ENCODE measurements around the gene SPATA31D1.
"Not testable (repeated sequence)": the region's sequence is repeated elsewhere in the genome, so short reads cannot be mapped to it uniquely, and the experiment has no call there.

SPATA31D1 gene

DNA sequence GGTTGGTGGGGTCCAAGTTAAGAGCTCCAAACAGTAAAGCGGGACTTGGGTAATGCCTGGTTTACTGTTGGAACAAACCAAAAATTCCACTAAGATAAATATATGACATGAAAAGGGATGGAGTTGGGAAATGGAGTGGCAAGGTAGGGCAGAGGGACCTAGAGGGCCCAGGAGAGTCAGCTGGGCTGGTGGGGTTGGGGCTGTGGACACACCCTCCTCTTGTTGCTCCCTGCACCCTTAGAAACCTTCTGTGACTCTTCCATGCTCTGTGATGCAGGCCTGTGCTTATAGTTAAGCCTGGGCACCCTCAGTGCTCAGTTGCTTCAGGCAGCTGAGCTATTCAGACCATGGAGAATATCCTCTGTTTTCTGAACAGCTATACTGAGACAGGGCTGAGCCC, at the start of gene SPATA31D1:
Gene SPATA31D1 (plus strand): TSS at position 301 of the 400 bp plus-strand sequence. CDS start 47 bp downstream, at position 348.
- not testable (repeated sequence) for DNase-seq (ENCODE audit: low read depth)

DNA sequence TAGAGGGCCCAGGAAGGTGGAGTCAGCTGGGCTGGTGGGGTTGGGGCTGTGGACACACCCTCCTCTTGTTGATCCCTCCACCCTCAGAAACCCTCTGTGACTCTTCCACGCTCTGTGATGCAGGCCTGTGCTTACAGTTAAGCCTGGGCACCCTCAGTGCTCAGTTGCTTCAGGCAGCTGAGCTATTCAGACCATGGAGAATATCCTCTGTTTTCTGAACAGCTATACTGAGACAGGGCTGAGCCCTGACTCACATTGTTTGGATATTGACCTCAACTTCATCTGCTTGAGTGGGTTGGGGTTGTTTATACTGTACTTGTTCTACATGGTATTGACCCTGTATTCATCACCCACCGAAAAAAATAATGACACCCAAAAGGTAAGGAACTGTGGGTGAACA, 45.2 kb upstream of the SPATA31D1 start, which contains the start of gene SPATA31D3:
Gene SPATA31D3 (plus strand): TSS at position 108 of the 400 bp plus-strand sequence. CDS start 86 bp downstream, at position 194.
- DNase-seq (ENCODE audit: low read depth) = not testable (repeated sequence)

DNA sequence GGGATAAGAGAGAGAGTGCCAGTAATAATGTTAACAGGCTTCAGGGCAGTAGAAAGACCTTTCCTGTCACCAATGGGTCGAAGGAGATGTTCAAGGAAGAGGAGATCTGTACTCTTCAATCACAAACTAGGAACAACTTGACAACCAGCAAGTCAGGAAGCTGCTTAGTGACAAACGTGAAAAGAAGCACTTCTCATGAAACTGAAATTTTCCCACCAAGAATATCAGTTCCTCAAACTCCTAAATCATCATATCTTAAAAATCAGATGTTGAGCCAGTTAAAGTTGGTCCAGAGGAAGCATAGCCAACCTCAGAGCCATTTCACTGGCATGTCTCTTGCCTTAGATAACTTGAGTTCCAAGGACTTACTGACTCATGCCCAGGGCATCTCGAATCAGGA, 39.9 kb upstream of the SPATA31D1 start:
- DNase-seq (ENCODE audit: low read depth) = not testable (repeated sequence)

DNA sequence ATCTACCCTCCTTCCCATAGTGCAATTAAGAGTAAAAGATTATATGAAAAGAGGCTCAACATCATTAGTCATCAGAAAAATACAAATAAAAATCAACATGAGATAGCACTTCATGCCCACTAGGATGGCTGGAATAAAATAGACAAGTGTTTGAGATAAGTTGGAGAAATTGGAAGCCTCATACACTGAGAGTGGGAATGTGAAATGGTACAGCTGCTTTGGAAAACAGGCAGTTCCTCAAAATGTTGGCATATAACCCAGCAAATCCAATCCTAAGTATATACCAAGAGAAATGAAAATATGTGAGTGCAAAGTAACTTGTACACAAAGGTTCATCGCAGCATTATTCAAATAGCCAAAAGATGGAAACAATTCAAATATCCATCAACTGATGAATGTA, 35.5 kb upstream of the SPATA31D1 start:
- no peak for DNase-seq (ENCODE audit: low read depth)

DNA sequence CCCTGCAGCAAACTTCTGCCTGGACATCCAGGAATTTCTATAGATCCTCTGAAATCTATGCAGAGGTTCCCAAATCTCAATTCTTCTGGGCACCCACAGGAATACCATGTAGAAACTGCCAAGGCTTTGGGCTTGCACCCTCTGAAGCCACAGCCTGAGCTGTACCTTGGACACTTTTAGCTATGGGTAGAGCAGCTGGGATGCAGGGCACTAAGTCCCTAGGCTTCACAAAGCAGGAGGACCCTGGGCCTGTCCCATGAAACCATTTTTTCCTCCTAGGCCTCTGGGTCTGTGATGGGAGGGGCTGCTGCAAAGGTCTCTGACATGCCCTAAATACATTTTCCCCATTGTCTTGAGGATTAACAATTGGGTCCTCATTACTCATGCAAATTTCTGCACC, 32.9 kb upstream of the SPATA31D1 start:
- no peak for DNase-seq (ENCODE audit: low read depth)

DNA sequence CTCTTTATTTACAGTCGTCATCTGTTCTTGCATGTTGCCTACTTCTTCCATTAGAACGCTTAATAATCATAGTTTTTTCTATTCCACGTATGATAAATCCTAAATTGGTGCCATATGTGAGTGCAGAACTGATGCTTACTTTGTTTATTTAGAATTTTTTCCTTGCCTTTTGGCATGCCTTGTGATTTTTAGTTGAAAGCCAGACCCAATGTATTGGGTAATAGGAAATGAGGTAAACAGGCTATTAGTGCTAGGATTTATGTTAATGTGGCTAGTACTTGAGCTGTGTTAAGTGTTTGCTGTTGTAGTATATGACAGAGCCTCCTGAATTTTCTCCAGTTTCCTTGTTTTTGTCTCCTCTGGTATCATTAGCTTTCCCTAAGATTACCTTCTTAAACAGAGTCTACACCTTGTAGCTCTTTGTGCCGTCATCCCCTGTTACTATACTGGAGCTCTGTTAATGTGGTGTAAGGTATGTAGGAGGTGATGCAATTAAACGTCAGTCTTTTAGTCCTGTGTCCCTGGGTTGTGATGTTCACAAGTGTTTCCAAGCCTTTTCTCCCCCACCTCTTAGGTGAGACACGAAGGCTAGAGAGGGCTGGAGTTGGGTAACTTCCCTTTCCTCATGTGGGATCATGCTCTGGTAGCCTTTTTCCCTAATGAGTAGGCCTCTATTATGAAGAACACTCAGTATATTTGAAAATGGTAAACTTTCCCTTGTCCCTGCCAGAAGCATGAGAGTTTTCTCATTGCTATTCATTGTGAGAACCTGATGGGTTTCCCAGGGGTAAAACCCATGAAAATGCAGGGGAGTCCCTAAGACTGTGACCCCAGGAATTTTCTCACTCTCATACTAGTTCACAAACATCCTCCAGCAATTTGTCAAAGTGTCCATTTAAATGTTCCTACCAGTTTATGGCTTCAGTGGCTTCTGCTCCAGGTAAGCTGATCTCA, 24.1 kb upstream of the SPATA31D1 start:
- DNase-seq (ENCODE audit: low read depth) = no peak

DNA sequence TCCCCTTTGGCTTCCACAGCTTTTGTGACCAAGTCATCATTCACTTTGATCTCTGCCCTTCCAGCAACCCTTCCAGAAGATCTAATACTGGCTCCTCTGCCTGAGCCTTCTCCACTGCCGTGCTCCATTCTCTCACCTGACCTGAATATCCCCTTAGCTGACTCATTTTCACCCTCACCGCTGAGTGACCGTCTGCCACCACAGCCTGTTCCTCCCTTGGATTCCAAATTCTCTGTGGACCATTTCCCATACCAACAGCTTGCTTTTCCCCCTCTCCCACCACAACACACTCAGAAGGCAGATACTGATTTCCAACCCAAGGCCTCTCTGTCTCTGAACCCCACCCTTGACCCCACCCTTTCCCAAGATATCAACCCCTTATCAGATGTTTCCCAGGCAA, 20.5 kb upstream of the SPATA31D1 start:
- DNase-seq (ENCODE audit: low read depth) = no peak

DNA sequence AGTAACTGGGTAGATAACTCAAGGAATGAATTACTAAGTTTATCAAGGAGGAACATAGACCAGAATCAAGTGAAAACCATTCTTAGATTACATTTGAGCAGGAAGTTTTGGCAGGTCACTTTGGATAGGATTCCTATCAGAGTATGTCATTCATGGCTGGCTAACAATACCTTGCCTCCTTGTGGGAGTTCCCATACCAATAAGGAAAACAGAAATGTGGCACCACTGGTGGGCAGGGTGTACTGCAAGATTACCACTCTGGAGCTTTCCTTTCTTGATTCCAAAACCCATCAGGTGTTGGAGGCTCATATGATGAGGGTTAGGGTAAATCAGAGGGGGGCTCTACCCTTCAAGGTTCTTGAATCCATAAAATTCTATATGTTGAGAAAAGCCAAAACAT, 18.6 kb upstream of the SPATA31D1 start:
- no peak for DNase-seq (ENCODE audit: low read depth)

DNA sequence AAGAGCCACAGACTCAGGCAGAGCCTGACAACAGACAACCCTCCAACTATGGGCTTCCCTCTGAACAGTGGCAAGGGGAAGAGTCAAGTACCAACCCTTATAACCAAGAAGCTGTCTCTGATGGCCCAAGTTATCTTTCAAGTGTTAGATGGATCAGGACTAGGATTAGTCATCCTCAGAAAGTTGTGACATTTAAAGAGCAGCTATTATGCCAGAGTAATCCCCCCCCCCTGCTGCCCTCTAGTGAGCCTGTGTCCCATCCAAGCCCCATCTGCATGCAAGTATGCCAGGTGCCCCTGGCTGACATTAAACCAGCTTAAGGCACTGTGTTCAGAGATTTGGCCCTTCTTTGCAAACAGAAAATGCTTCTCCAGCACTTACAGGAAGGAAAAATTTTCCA, 16.8 kb upstream of the SPATA31D1 start:
- DNase-seq (ENCODE audit: low read depth) = no peak

DNA sequence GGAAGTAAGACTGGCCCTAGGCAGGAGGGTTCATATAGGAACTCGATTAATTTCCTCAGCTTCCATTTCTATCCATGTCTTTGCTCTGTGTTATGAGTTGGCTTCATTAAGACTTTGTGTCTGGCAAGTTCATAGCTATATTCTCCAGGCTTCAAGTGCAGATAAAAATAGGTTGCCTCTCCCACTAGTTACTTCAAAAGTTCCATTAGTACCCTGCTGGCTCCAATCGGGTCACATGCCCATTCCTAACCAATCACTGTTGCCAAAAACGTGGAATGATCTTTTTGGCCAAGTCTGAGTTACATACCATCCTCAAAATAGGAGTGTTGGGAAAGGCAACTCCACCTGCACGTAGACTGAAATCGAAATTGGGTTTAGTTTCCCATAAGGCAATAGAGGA, 13.8 kb upstream of the SPATA31D1 start:
- DNase-seq (ENCODE audit: low read depth) = no peak

DNA sequence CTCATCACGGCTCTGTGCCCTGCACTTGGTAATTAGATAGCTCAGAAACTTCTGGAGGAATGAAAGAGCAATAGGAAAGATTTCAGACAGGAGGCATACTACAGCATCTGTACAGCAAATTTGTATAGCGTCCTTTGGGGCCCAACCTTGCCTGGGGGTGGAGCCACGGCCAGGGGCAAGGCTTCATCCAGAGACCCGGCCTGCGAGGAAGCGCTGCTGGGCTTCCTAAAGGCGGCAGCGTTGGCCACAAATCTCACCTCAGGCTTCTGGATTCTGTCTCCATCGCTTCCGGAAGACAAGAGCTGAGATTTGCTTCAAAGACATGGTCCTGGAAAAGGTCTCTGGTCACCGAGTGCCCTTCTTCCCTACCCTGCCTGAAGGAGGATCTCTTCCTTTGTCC, 12.2 kb upstream of the SPATA31D1 start:
- no peak for DNase-seq (ENCODE audit: low read depth)

DNA sequence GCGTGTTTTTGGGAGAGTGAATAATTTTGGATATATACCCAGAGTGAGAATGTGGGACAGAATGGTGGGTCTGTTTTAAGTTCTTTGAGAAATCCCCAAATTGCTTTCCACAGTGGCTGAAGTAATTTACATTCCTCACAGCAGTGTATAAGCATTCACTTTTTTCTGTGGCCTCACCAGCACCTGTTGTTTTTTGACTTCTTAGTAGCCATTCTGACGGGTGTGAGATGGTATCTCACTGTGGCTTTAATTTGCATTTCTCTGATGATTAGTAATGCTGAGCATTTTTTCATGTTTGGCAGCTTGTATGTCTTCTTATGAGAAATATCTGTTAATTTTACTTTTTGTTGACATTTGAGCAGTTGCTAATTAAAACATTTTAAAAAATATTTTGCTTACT, 9.4 kb upstream of the SPATA31D1 start:
- DNase-seq (ENCODE audit: low read depth) = no peak

DNA sequence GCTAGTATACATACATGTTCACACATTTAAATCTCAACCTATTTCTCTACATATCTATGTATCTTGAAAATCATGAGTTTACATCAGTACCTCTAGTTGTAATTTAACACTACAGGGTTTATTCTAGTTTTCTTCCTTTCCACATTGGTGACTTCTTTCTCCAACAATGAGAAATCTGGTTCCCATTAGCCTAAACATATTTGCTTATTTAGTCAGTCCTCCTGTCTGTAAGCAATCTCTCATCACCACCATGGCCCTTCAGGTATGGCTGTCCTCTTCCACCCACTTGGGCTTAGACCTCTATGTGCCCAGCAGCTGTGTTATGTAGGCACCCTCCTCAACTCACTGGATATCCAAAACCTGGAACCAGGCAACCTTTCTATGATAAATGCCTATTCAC, 8.0 kb upstream of the SPATA31D1 start:
- no peak for DNase-seq (ENCODE audit: low read depth)

DNA sequence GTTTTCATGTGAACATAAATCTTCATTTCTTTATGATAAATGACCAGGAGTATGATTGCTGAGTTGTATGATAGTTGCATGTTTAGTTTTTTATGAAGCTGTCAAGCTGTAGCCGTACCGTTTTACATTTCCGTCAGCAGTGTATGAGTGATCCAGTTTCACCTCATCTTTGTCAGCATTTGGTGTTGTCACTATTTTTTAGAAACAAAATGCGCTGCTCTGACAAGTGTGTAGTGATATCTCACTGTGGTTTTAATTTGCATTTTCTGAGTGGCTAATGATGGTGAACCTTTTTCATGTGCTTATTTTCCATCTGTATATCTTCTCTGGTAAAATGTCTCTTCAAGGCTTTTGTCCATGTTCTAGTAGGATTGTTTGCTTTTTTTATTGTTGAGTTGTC, 6.7 kb upstream of the SPATA31D1 start:
- DNase-seq (ENCODE audit: low read depth) = no peak

DNA sequence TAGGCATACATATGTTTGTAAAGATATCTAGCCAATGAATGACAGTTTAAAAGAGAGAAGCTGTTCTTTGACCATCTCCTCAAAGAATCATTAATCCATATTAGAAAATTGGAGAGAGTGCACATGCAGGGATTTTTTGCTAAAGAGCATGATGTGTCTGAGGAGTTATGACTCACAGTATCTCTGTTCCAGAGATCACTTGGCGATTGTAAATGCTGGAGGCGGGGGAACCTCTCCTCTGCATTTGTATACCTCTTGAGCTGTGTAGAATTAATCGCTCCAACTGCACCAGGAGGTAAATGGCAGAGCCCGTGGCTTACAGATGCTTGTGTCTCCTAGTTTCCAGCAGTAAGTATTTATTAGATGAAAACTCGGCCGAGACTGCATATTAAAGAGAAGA, 3.6 kb upstream of the SPATA31D1 start:
- DNase-seq (ENCODE audit: low read depth) = no peak

DNA sequence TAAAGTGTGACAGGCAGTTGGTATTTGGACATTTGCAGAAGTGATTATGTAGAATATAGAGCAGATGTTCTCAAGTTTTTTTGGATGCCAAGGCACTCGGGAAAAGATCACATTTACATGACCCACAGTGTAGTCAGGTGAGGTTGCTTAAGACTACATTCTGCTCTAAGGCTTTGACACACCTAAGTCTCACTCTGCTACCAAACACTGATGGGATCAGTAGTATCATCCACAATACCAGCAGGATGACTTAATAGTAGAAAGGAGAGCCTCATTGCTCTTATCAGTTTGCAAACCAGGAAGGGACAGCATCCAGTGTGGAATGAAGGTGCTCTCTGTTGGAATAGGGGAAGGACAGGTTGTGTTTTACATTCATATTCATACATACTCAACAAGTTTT, 2.5 kb upstream of the SPATA31D1 start:
- no peak for DNase-seq (ENCODE audit: low read depth)

DNA sequence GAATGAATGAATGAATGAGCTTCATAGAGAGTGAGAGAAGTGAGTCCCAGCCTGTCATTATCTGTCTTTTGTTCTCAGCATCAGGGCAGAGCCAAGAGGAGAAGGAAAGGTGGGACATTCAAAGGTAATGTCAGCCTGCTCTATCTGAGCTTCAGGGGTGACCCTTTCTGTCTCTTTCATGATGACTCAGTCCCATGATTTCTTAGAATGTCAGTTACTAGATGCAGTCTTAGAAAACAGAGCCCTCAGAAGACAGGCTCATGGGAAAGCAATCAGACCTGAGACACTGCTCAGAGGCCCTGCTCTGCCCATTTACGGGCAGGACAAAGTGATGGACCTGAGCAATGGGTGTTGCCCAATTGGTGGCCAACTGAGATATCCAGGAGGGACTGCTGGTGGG, 1.1 kb downstream of the SPATA31D1 start:
- no peak for DNase-seq (ENCODE audit: low read depth)

DNA sequence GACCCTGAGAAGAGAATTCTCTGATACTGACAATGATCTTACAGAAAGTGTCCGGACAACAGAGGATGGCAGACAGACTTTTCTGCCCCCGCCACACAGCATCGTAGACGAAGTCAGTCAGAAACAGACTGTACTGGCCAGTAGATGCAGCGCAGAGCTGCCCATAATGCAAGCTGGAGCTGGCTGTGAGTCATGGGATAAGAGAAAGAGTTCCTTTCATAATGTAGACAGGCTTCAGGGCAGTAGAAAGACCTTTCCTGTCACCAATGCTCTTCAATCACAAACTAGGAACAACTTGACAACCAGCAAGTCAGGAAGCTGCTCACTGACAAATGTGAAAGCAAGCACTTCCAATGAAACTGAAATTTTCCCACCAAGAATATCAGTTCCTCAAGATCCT, 5.1 kb downstream of the SPATA31D1 start:
- no peak for DNase-seq (ENCODE audit: low read depth)

DNA sequence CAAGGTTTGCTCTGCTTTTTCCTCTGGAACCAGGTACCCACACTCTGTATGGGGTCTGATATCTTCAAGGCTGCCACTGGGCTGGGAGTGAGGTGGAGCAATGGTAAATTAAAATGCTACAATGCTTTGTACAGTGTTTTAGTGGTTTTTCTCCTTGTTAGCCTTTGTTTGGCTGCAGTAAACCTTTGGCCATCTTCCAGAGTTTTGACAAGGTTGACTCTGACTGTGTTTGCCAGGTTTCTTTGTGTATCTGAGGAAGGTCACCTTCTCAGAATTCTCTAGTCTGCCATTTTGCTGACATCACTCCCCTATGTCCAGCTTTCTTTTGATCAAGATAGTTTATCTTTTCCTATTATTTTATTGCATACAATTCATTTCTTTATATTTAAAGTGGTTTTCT, 11.2 kb downstream of the SPATA31D1 start:
- DNase-seq (ENCODE audit: low read depth) = no peak

DNA sequence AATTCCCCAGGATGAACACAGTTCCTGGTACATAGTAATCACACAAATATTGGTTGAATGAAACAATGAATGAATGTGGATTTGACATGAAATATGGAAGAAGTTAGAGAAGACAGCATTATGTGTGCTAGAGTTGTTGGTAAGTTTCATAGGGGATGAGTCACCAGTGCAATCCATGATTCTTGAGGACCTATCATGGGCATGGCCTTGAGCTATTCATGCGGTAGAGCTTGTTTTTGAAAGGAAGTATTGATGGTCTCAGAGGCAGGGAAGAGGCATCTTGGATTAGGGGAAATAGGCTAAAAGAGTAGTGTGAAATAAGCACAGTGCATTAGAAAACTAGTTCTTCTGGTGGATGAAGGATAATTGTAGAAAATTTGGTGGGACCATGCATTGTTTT, 22.1 kb downstream of the SPATA31D1 start:
- no peak for DNase-seq (ENCODE audit: low read depth)

DNA sequence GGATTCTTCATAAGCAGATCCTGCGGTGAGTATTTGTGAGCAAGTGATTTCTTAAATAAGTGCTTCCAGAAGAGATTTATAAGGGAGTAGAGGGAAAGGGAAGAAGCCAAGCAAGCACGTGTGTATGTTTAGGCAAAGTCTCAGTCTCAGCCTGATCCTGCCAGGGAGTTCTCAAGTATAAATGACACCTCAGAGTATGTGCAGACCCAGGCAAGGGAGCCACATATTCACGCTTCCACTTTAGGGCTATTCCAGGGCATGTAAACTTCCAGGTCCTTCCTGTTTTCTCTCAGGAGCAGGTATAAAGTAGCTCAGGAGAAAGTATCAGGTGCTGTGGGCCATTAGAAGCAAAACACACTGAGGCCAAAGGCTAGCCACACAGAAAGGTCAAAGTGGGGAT, 22.6 kb downstream of the SPATA31D1 start:
- no peak for DNase-seq (ENCODE audit: low read depth)

DNA sequence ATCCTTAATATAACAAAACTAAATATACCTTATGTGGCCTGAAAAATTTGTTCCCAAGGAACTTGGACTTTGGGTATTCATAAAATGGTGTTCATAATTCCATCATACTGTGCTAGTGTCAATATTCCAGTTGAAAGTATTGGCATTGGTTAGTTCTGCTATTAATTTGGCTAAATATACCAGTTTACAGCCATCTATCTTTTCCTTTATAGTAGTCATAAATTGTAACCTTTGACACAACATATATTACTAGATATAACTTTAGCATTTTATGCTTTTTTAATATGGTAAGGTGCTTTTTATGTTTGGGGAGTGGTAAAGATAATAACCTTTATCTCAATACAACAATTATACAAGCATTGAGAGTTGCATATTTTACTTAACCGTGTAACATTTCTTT, 23.7 kb downstream of the SPATA31D1 start:
- DNase-seq (ENCODE audit: low read depth) = no peak

DNA sequence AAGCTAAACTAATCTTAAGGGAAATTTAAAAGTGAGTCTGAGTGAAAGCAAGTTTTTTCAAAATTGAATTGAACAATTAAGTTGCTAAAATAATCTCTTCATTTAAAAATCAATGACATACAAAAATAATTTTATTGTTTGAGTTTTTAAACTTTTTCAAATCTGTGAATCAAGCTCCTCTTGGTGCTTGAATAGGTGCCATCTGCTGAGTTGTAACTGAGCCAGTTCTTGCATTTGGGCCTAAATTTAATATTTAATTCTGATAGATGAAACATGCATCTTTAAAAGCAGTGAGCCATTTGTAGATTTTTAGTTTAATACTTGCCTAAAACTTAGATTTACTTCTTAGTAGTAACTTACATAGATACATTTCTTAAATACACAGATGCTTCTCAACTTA, 31.8 kb downstream of the SPATA31D1 start:
- no peak for DNase-seq (ENCODE audit: low read depth)

DNA sequence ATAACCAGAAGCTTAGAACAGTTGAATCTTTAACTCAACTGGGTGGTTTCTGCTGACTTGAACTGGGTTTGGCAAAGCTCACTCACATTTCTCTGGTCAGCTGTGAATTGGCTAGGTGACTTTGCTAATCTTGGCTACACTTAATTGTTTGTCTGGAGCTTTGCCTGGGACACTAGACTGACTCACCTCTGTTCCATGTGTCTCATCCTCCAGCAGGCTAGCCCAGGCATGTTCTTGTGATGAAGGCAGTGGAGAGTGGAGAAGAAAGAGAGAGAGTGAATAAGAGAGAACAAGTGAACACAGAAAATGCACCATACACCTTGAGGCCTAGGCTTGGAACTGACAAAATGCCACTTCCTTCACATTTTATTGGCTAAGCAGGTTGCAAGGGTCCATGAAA, 32.6 kb downstream of the SPATA31D1 start:
- peak; percentile 95 for DNase-seq (ENCODE audit: low read depth)

Data from stromal cell of bone marrow (primary cell).